ENCODE measurements around the gene SDCCAG8. TPM values are rescaled to one million over a fixed set of nuclear protein-coding genes. Genes with fewer than 3 reads are reported as not detected.

SDCCAG8 gene
- total and polyA plus RNA-seq, 2 experiments from 2014 or later: 28.0 to 66.7 TPM

DNA sequence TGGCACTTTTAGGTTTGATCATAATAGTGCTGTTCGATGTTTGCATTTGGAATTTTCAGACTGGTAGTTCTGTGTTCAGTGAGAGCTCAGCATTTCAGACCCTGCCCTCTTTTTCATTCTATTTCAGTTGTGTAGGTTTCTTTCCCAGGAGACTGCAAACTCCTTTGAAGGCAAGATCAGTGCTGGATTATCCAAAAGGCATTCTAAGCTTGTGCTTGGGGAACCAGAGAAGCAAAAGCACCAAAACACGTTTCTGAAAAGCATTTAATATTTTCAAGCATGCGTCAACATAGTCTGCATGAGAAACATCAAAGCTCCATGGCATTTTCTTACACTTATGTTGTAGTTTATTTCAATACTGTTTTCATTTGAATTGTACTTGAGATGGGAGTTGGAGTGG, 292.1 kb downstream of the SDCCAG8 start (continued):
- TF ChIP-seq, protein P1, sequence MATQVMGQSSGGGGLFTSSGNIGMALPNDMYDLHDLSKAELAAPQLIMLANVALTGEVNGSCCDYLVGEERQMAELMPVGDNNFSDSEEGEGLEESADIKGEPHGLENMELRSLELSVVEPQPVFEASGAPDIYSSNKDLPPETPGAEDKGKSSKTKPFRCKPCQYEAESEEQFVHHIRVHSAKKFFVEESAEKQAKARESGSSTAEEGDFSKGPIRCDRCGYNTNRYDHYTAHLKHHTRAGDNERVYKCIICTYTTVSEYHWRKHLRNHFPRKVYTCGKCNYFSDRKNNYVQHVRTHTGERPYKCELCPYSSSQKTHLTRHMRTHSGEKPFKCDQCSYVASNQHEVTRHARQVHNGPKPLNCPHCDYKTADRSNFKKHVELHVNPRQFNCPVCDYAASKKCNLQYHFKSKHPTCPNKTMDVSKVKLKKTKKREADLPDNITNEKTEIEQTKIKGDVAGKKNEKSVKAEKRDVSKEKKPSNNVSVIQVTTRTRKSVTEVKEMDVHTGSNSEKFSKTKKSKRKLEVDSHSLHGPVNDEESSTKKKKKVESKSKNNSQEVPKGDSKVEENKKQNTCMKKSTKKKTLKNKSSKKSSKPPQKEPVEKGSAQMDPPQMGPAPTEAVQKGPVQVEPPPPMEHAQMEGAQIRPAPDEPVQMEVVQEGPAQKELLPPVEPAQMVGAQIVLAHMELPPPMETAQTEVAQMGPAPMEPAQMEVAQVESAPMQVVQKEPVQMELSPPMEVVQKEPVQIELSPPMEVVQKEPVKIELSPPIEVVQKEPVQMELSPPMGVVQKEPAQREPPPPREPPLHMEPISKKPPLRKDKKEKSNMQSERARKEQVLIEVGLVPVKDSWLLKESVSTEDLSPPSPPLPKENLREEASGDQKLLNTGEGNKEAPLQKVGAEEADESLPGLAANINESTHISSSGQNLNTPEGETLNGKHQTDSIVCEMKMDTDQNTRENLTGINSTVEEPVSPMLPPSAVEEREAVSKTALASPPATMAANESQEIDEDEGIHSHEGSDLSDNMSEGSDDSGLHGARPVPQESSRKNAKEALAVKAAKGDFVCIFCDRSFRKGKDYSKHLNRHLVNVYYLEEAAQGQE (IDR thresholded peaks at IDR 0.05; ENCODE audit: unreplicated experiment): no peak
- TF ChIP-seq, protein P2, sequence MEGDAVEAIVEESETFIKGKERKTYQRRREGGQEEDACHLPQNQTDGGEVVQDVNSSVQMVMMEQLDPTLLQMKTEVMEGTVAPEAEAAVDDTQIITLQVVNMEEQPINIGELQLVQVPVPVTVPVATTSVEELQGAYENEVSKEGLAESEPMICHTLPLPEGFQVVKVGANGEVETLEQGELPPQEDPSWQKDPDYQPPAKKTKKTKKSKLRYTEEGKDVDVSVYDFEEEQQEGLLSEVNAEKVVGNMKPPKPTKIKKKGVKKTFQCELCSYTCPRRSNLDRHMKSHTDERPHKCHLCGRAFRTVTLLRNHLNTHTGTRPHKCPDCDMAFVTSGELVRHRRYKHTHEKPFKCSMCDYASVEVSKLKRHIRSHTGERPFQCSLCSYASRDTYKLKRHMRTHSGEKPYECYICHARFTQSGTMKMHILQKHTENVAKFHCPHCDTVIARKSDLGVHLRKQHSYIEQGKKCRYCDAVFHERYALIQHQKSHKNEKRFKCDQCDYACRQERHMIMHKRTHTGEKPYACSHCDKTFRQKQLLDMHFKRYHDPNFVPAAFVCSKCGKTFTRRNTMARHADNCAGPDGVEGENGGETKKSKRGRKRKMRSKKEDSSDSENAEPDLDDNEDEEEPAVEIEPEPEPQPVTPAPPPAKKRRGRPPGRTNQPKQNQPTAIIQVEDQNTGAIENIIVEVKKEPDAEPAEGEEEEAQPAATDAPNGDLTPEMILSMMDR (conservative IDR thresholded peaks at IDR 0.05; ENCODE audit: low read depth in 2 of 2): no peak
- TF ChIP-seq POLR2AphosphoS5 (IDR thresholded peaks at IDR 0.05; ENCODE audit: low read depth) (no peak), CREB1 (CRISPR knock-in tag; IDR thresholded peaks at IDR 0.05; ENCODE audit: low read depth) (no peak), EZH2phosphoT487 (IDR thresholded peaks at IDR 0.05; ENCODE audit: unreplicated experiment) (no peak)

DNA sequence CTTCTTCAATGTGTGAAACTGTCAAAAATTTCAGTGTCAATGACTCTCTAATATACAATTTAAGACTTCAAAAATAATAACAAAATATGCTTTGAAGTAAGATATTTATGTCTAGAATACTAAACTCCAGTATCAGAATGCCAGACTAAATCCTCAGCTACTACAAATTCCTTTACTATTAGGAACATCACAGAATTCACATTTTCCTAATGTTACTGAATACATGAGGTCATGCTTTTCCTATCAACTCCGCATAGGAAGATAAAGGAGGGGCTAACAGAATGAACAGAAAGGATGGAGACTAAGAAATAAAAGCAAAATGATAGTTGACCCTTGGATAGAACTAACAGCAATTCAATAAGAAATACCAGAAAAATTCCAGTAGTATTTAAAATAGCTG, 292.7 kb downstream of the SDCCAG8 start:
- H3K79me2 ChIP-seq (replicated peaks; ENCODE audit: insufficient read depth): no peaks in the 10 kb centered on the region
- H3K36me3 Mint-ChIP-seq (ENCODE audit: low read depth): peaks cover 6% of the 10 kb centered on the region; the same call in 2 of the 3 replicates
- peaks cover 5% of the 10 kb centered on the region; the same call in 2 of the 3 replicates for H3K4me1 Mint-ChIP-seq
- TF ChIP-seq NANOG (IDR thresholded peaks at IDR 0.05; ENCODE audit: borderline replicate concordance): no peak
- no peak for TF ChIP-seq CREB1 (CRISPR knock-in tag; IDR thresholded peaks at IDR 0.05; ENCODE audit: low read depth)
- TF ChIP-seq, protein P2 (conservative IDR thresholded peaks at IDR 0.05; ENCODE audit: low read depth in 2 of 2): no peak
- TF ChIP-seq STAT1 (IDR thresholded peaks at IDR 0.05; ENCODE audit: unreplicated experiment): no peak
- TF ChIP-seq ZNF114 (CRISPR knock-in tag; IDR thresholded peaks at IDR 0.05): no peak
- no peak for TF ChIP-seq POLR2AphosphoS5 (IDR thresholded peaks at IDR 0.05; ENCODE audit: low read depth)
- TF ChIP-seq EZH2 (IDR thresholded peaks at IDR 0.05; ENCODE audit: low read depth, unreplicated experiment): no peak
- no peak for TF ChIP-seq JUNB (IDR thresholded peaks at IDR 0.05; ENCODE audit: unreplicated experiment)
- no peak for TF ChIP-seq EZH2phosphoT487 (IDR thresholded peaks at IDR 0.05; ENCODE audit: unreplicated experiment)
- TF ChIP-seq, protein P3, sequence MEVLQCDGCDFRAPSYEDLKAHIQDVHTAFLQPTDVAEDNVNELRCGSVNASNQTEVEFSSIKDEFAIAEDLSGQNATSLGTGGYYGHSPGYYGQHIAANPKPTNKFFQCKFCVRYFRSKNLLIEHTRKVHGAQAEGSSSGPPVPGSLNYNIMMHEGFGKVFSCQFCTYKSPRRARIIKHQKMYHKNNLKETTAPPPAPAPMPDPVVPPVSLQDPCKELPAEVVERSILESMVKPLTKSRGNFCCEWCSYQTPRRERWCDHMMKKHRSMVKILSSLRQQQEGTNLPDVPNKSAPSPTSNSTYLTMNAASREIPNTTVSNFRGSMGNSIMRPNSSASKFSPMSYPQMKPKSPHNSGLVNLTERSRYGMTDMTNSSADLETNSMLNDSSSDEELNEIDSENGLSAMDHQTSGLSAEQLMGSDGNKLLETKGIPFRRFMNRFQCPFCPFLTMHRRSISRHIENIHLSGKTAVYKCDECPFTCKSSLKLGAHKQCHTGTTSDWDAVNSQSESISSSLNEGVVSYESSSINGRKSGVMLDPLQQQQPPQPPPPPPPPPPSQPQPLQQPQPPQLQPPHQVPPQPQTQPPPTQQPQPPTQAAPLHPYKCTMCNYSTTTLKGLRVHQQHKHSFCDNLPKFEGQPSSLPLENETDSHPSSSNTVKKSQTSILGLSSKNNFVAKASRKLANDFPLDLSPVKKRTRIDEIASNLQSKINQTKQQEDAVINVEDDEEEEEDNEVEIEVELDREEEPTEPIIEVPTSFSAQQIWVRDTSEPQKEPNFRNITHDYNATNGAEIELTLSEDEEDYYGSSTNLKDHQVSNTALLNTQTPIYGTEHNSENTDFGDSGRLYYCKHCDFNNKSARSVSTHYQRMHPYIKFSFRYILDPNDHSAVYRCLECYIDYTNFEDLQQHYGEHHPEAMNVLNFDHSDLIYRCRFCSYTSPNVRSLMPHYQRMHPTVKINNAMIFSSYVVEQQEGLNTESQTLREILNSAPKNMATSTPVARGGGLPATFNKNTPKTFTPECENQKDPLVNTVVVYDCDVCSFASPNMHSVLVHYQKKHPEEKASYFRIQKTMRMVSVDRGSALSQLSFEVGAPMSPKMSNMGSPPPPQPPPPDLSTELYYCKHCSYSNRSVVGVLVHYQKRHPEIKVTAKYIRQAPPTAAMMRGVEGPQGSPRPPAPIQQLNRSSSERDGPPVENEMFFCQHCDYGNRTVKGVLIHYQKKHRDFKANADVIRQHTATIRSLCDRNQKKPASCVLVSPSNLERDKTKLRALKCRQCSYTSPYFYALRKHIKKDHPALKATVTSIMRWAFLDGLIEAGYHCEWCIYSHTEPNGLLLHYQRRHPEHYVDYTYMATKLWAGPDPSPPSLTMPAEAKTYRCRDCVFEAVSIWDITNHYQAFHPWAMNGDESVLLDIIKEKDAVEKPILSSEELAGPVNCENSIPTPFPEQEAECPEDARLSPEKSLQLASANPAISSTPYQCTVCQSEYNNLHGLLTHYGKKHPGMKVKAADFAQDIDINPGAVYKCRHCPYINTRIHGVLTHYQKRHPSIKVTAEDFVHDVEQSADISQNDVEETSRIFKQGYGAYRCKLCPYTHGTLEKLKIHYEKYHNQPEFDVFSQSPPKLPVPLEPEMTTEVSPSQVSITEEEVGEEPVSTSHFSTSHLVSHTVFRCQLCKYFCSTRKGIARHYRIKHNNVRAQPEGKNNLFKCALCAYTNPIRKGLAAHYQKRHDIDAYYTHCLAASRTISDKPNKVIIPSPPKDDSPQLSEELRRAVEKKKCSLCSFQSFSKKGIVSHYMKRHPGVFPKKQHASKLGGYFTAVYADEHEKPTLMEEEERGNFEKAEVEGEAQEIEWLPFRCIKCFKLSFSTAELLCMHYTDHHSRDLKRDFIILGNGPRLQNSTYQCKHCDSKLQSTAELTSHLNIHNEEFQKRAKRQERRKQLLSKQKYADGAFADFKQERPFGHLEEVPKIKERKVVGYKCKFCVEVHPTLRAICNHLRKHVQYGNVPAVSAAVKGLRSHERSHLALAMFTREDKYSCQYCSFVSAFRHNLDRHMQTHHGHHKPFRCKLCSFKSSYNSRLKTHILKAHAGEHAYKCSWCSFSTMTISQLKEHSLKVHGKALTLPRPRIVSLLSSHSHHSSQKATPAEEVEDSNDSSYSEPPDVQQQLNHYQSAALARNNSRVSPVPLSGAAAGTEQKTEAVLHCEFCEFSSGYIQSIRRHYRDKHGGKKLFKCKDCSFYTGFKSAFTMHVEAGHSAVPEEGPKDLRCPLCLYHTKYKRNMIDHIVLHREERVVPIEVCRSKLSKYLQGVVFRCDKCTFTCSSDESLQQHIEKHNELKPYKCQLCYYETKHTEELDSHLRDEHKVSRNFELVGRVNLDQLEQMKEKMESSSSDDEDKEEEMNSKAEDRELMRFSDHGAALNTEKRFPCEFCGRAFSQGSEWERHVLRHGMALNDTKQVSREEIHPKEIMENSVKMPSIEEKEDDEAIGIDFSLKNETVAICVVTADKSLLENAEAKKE (CRISPR knock-in tag; IDR thresholded peaks at IDR 0.05): no peak

More for the DNA sequence above, 292.7 kb downstream of the SDCCAG8 start:
- H3K4me3 ChIP-seq: no peak overlapping the region
- no peaks in the 10 kb centered on the region for H3K36me3 ChIP-seq (ENCODE audit: insufficient read depth)
- no peaks in the 10 kb centered on the region for H3F3A ChIP-seq (replicated peaks; ENCODE audit: low read depth)
- H4K20me1 ChIP-seq (replicated peaks; ENCODE audit: insufficient read depth): no peaks in the 10 kb centered on the region
- H2AFZ ChIP-seq: no peak overlapping the region
- H3K9me2 ChIP-seq (ENCODE audit: insufficient read depth): no peaks in the 10 kb centered on the region
- peaks cover 2% of the 10 kb centered on the region for H3K27me3 Mint-ChIP-seq (ENCODE audit: insufficient read depth, low read depth, poor library complexity)
- H3K27me3 ChIP-seq (ENCODE audit: insufficient read depth): no peaks in the 10 kb centered on the region
- no peaks in the 10 kb centered on the region for H3K9me3 Mint-ChIP-seq
- H3K4me1 ChIP-seq (ENCODE audit: insufficient read depth): no peaks in the 10 kb centered on the region
- no peak for DNase-seq (ENCODE audit: low spot score)
- no peak overlapping the region for H3K4me3 Mint-ChIP-seq
- H3K27ac Mint-ChIP-seq: no peak overlapping the region
- H3K27ac ChIP-seq (ENCODE audit: low read depth): no peak overlapping the region
- no peak for ATAC-seq
- no peak overlapping the region for H3K4me2 ChIP-seq

Data from GM23338 (cell line).